ENCODE data around the gene MDK. TPM values are rescaled to one million over a fixed set of nuclear protein-coding genes. Genes with fewer than 3 reads are reported as not detected.

MDK gene
- total and polyA plus RNA-seq, 2 experiments from 2014 or later, result 388 to 477 TPM

GRCh38 chr11:46407635-46408034 is 26.2 kb downstream of the MDK start:
- 0 out of 2 replicates have a peak overlapping the region, but pooled peaks have one; percentile 34 for H3K27ac Mint-ChIP-seq
- TF ChIP-seq EZH2 (IDR thresholded peaks at IDR 0.05; ENCODE audit: low read depth, unreplicated experiment), result no peak
- TF ChIP-seq ETS1 (IDR thresholded peaks at IDR 0.05), result no peak
- TF ChIP-seq STAT1 (IDR thresholded peaks at IDR 0.05; ENCODE audit: unreplicated experiment), result no peak
- no peak for TF ChIP-seq NANOG (IDR thresholded peaks at IDR 0.05; ENCODE audit: borderline replicate concordance)
- TF ChIP-seq ZNF331 (CRISPR knock-in tag; IDR thresholded peaks at IDR 0.05; ENCODE audit: low read depth), result no peak
- TF ChIP-seq REST (IDR thresholded peaks at IDR 0.05; ENCODE audit: unreplicated experiment), result no peak
- TF ChIP-seq ZNF114 (CRISPR knock-in tag; IDR thresholded peaks at IDR 0.05), result no peak
- no peak for TF ChIP-seq ZNF462 (CRISPR knock-in tag; IDR thresholded peaks at IDR 0.05)
- no peak for TF ChIP-seq JUNB (IDR thresholded peaks at IDR 0.05; ENCODE audit: unreplicated experiment)
- TF ChIP-seq POLR2AphosphoS5 (IDR thresholded peaks at IDR 0.05; ENCODE audit: low read depth), result no peak
- no peak for TF ChIP-seq EZH2phosphoT487 (IDR thresholded peaks at IDR 0.05; ENCODE audit: unreplicated experiment)
- TF ChIP-seq CTCF (conservative IDR thresholded peaks at IDR 0.05; ENCODE audit: low read depth in 2 of 2), result no peak
- TF ChIP-seq CREB1 (CRISPR knock-in tag; IDR thresholded peaks at IDR 0.05; ENCODE audit: low read depth), result no peak
- no peak overlapping the region for H3K27ac ChIP-seq (ENCODE audit: low read depth)
- peaks cover 29% of the 10 kb centered on the region for H3K36me3 Mint-ChIP-seq (ENCODE audit: low read depth)
- DNase-seq (ENCODE audit: low spot score), result no peak
- no peaks in the 10 kb centered on the region for H3K27me3 ChIP-seq (ENCODE audit: insufficient read depth)
- no peaks in the 10 kb centered on the region for H3K9me2 ChIP-seq (ENCODE audit: insufficient read depth)
- H2AFZ ChIP-seq, result no peak overlapping the region
- no peaks in the 10 kb centered on the region for H3K79me2 ChIP-seq (replicated peaks; ENCODE audit: insufficient read depth)
- H3K4me2 ChIP-seq, result no peak overlapping the region
- 0 out of 3 replicates have a peak, but pooled peaks cover 6% of the 10 kb centered on the region for H3K4me1 Mint-ChIP-seq
- ATAC-seq, result no peak
- no peaks in the 10 kb centered on the region for H3K9me3 Mint-ChIP-seq
- no peak overlapping the region for H3K4me3 ChIP-seq
- peaks cover 3% of the 10 kb centered on the region; the same call in 1 of the 2 replicates for H4K20me1 ChIP-seq (replicated peaks; ENCODE audit: insufficient read depth)
- no peaks in the 10 kb centered on the region for H3K36me3 ChIP-seq (ENCODE audit: insufficient read depth)
- no peaks in the 10 kb centered on the region for H3F3A ChIP-seq (replicated peaks; ENCODE audit: low read depth)
- no peaks in the 10 kb centered on the region; the same call in 1 of the 2 replicates for H3K4me1 ChIP-seq (ENCODE audit: insufficient read depth)
- H3K4me3 Mint-ChIP-seq, result no peak overlapping the region
- H3K27me3 Mint-ChIP-seq (ENCODE audit: insufficient read depth, low read depth, poor library complexity), result peaks cover 6% of the 10 kb centered on the region

All from GM23338 (cell line).